Naive thymus-derived CD4-positive, alpha-beta T cell (primary cell): ENCODE results near the gene MCHR2. TPM values are rescaled to one million over a fixed set of nuclear protein-coding genes. Genes with fewer than 3 reads are reported as not detected.

ENCODE experiments used
- ATAC-seq: fragments of 150-1000 bp; cut with Tn5 transposase; 2 replicates; pipeline ENCODE4 v1.10.0; 2021; ENCODE audit warnings: mild to moderate bottlenecking, moderate library complexity
- CTCF ChIA-PET: fragments of 350-600 bp; sonication (Branson Sonifier 250); formaldehyde crosslinking; loops from one replicate; lab custom pipeline; 2021; ENCODE audit warnings: antibody characterized with exemption; lab: Charles Lee
- POLR2A ChIA-PET: fragments of 350-600 bp; sonication (Branson Sonifier 250); formaldehyde crosslinking; loops from one replicate; lab custom pipeline; 2021; ENCODE audit warnings: antibody characterized with exemption, inconsistent platforms; lab: Charles Lee
- DNase-seq, 9 donors: peaks; one replicate each; pipeline versions ENCODE4 v3.0.0 to v3.0.0-alpha.2; 2020 to 2022; ENCODE audit warnings: mixed read lengths in 1 of 9
- H3K27ac ChIP-seq: one replicate; pipeline ENCODE4 v1.7.0; 2013; ENCODE audit warnings: mild to moderate bottlenecking, low read depth, low read length, moderate library complexity
- H3K27me3 ChIP-seq, 2 donors: one replicate each; pipeline ENCODE4 v1.7.0; 2013; ENCODE audit warnings: low read length in 2 of 2, mild to moderate bottlenecking in 2 of 2, moderate library complexity in 2 of 2; ENCODE audit not compliant: control insufficient read depth in 2 of 2, insufficient read depth in 2 of 2
- H3K36me3 ChIP-seq, 3 experiments: 1 replicate in 2 of 3; 2 replicates in 1 of 3; pipeline ENCODE4 v1.7.0; 2013; ENCODE audit warnings: low read length in 3 of 3, mild to moderate bottlenecking in 3 of 3, moderate library complexity in 1 of 3; ENCODE audit not compliant: insufficient read depth in 3 of 3, control insufficient read depth in 2 of 3
- H3K4me1 ChIP-seq, 2 donors: one replicate each; pipeline ENCODE4 v1.7.0; 2013; ENCODE audit warnings: low read length in 2 of 2, mild to moderate bottlenecking in 2 of 2, moderate library complexity in 1 of 2; ENCODE audit not compliant: control insufficient read depth in 2 of 2, insufficient read depth in 2 of 2
- H3K4me3 ChIP-seq: 2 replicates; pipeline ENCODE4 v1.7.0; 2013; ENCODE audit warnings: mild to moderate bottlenecking, low read length
- H3K9me3 ChIP-seq, 3 experiments: 1 replicate in 2 of 3; 2 replicates in 1 of 3; pipeline ENCODE4 v1.7.0; 2013; ENCODE audit warnings: low read length in 3 of 3; ENCODE audit not compliant: control insufficient read depth in 2 of 3
- H3K27ac Mint-ChIP-seq, 9 donors: one replicate each; pipeline ENCODE4 v1.8.0; 2020 to 2022; ENCODE audit warnings: mixed read lengths in 9 of 9, mild to moderate bottlenecking in 8 of 9, moderate library complexity in 5 of 9, inconsistent platforms in 2 of 9
- H3K27me3 Mint-ChIP-seq, 5 donors: one replicate each; pipeline ENCODE4 v1.8.0; 2021 to 2022; ENCODE audit warnings: mixed read lengths in 5 of 5, mild to moderate bottlenecking in 1 of 5
- H3K36me3 Mint-ChIP-seq, 5 donors: one replicate each; pipeline ENCODE4 v1.8.0; 2020 to 2022; ENCODE audit warnings: mixed read lengths in 5 of 5, mild to moderate bottlenecking in 3 of 5, inconsistent platforms in 1 of 5
- H3K4me1 Mint-ChIP-seq, 7 donors: one replicate each; pipeline ENCODE4 v1.8.0; 2020 to 2022; ENCODE audit warnings: mixed read lengths in 7 of 7, mild to moderate bottlenecking in 3 of 7, inconsistent platforms in 1 of 7
- H3K4me3 Mint-ChIP-seq, 10 donors: one replicate each; pipeline ENCODE4 v1.8.0; 2020 to 2022; ENCODE audit warnings: mild to moderate bottlenecking in 10 of 10, mixed read lengths in 10 of 10, moderate library complexity in 6 of 10, inconsistent platforms in 2 of 10
- H3K9me3 Mint-ChIP-seq, 11 donors: one replicate each; pipeline ENCODE4 v1.8.0; 2020 to 2022; ENCODE audit warnings: mixed read lengths in 11 of 11, mild to moderate bottlenecking in 4 of 11, inconsistent platforms in 1 of 11, moderate library complexity in 1 of 11
- intact Hi-C, 2 donors: fragments of 100-400 bp; cut with micrococcal nuclease; formaldehyde crosslinking; loops; one replicate each; pipeline ENCODE4 v1.15.1; 2023
- polyA plus RNA-seq, 2 donors: library from polyadenylated mRNA; unstranded; fragments of 300-500 nt; fragmentation: Illumina TruSeq; gene quantifications; one replicate each; pipeline ENCODE4 v1.2.3, GENCODE V29; 2021
- total RNA-seq, 6 experiments: library from RNA in 5 of 6; stranded (reverse) in 5 of 6; gene quantifications; 1 replicate in 5 of 6; 2 replicates in 1 of 6; pipeline ENCODE4 v1.2.3 and lab custom pipeline; 2021 to 2026

The MCHR2 gene
- total and polyA plus RNA-seq, 7 experiments from 2014 or later = not detected

GRCh38 chr6:99882128-99882702, 111.8 kb downstream of the MCHR2 start:
- intact Hi-C loops = no loop called here
- CTCF ChIA-PET = no interaction called here

DNA sequence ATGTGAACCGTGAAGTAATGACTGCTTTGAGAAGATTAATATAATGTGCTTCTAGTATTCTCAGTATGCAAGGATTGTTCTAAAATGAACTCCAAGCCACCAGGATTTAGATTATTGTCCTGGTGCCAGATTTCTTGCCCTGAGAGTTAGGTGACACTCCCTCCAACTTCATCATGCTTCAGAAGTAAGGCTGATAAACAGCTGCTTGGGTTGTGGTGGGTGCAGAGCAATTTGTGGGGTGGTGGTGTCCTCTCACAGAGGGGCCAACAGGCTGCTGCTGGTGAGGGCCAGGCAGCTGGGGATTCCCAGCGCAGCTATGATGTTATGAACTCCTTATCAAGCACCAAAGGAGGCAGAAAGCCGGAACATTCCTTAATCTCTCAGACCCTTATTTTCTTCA, 114.6 kb downstream of the MCHR2 start:
- POLR2A ChIA-PET = no interaction called here
- Mint-ChIP-seq H3K9me3 (peaks cover 0 to under 1% (median 0%) of the 10 kb centered on the region in 11 donors), H3K27me3 (peaks cover 0 to 28% (median 22%) of the 10 kb centered on the region in 5 donors), H3K36me3 (no peaks in the 10 kb centered on the region), H3K27ac (no peak overlapping the region), H3K4me1 (peaks cover 0 to 20% (median 0%) of the 10 kb centered on the region in 7 donors), H3K4me3 (no peak overlapping the region)
- ATAC-seq (no peak), DNase-seq (no peak)
- Histone ChIP-seq H3K36me3 (no peaks in the 10 kb centered on the region), H3K4me3 (no peak overlapping the region), H3K4me1 (no peaks in the 10 kb centered on the region), H3K27me3 (no peaks in the 10 kb centered on the region), H3K9me3 (no peaks in the 10 kb centered on the region), H3K27ac (no peak overlapping the region)
- intact Hi-C loops = no loop called here
- CTCF ChIA-PET = no interaction called here

More at GRCh38 chr6:99882128-99882702, 111.8 kb downstream of the MCHR2 start:
- peak overlapping the region in 1 of 9 donors; percentile 24 for H3K27ac Mint-ChIP-seq
- peaks cover 0 to 20% (median 0%) of the 10 kb centered on the region in 7 donors for H3K4me1 Mint-ChIP-seq
- Histone ChIP-seq H3K4me3 (no peak overlapping the region), H3K27ac (no peak overlapping the region), H3K27me3 (no peaks in the 10 kb centered on the region), H3K9me3 (no peaks in the 10 kb centered on the region), H3K36me3 (no peaks in the 10 kb centered on the region), H3K4me1 (no peaks in the 10 kb centered on the region)
- H3K36me3 Mint-ChIP-seq = no peaks in the 10 kb centered on the region
- no peaks in the 10 kb centered on the region for H3K9me3 Mint-ChIP-seq
- POLR2A ChIA-PET = no interaction called here
- no peak for DNase-seq
- peak overlapping the region in 1 of 10 donors; percentile 38 for H3K4me3 Mint-ChIP-seq
- ATAC-seq = no peak
- peaks cover 0 to 16% (median 8%) of the 10 kb centered on the region in 5 donors for H3K27me3 Mint-ChIP-seq

- CTCF ChIA-PET = no interaction called here
- H3K27me3 Mint-ChIP-seq = peaks cover 5 to 49% (median 31%) of the 10 kb centered on the region in 5 donors
Measured at GRCh38 chr6:99875068-99875467, 119.0 kb downstream of the MCHR2 start.

DNA sequence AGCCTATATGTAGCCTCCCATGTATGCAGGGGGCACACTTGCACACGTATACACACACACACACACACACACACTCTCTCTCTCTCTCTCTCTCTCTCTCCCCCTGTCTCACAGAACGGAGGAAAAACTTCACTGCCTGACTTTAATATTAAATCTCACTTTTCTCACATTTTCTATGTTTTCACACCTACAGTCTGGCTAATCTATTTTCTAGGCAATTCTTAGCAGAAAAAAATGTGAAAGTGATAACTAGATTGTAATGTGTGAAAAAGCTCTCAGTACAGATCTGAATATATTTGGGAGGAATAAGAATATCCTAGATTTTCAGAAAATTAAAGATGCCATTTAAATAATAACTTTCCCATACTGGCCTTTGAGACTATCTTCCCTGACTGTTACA, 120.9 kb downstream of the MCHR2 start:
- no peaks in the 10 kb centered on the region for H3K9me3 ChIP-seq
- intact Hi-C loops = no loop called here
- ATAC-seq (no peak), DNase-seq (no peak)
- H3K27ac ChIP-seq = no peak overlapping the region
- H3K4me1 ChIP-seq = no peaks in the 10 kb centered on the region
- H3K27ac Mint-ChIP-seq = no peak overlapping the region
- H3K4me3 ChIP-seq = no peak overlapping the region
- peaks cover 0 to 1% (median 0%) of the 10 kb centered on the region in 11 donors for H3K9me3 Mint-ChIP-seq
- peaks cover 0 to 5% (median 4%) of the 10 kb centered on the region in 7 donors for H3K4me1 Mint-ChIP-seq
- H3K36me3 Mint-ChIP-seq = no peaks in the 10 kb centered on the region
- no peaks in the 10 kb centered on the region for H3K36me3 ChIP-seq
- ChIA-PET CTCF (no interaction called here), POLR2A (no interaction called here)
- H3K4me3 Mint-ChIP-seq = no peak overlapping the region
- peaks cover 0 to 4% of the 10 kb centered on the region in 2 donors for H3K27me3 ChIP-seq
- peaks cover 19 to 52% (median 45%) of the 10 kb centered on the region in 5 donors for H3K27me3 Mint-ChIP-seq

More at GRCh38 chr6:99875068-99875467, 119.0 kb downstream of the MCHR2 start:
- Histone ChIP-seq H3K27ac (no peak overlapping the region), H3K4me1 (no peaks in the 10 kb centered on the region), H3K9me3 (no peaks in the 10 kb centered on the region), H3K4me3 (no peak overlapping the region), H3K36me3 (no peaks in the 10 kb centered on the region), H3K27me3 (no peaks in the 10 kb centered on the region)
- H3K4me1 Mint-ChIP-seq = no peaks in the 10 kb centered on the region
- H3K9me3 Mint-ChIP-seq = peaks cover 0 to 1% (median 0%) of the 10 kb centered on the region in 11 donors
- no peak overlapping the region for H3K4me3 Mint-ChIP-seq
- intact Hi-C loops = no loop called here
- POLR2A ChIA-PET = no interaction called here
- no peak overlapping the region for H3K27ac Mint-ChIP-seq
- no peak for DNase-seq
- H3K36me3 Mint-ChIP-seq = no peaks in the 10 kb centered on the region
- no peak for ATAC-seq

- POLR2A ChIA-PET = no interaction called here
- peaks cover 20 to 59% (median 38%) of the 10 kb centered on the region in 5 donors for H3K27me3 Mint-ChIP-seq
Measured at GRCh38 chr6:99871641-99872040, 122.4 kb downstream of the MCHR2 start.

More at GRCh38 chr6:99871641-99872040, 122.4 kb downstream of the MCHR2 start:
- H3K36me3 Mint-ChIP-seq = no peaks in the 10 kb centered on the region
- Histone ChIP-seq H3K4me3 (no peak overlapping the region), H3K27me3 (peaks cover 0 to 4% of the 10 kb centered on the region in 2 donors), H3K27ac (no peak overlapping the region), H3K4me1 (no peaks in the 10 kb centered on the region), H3K36me3 (no peaks in the 10 kb centered on the region), H3K9me3 (no peaks in the 10 kb centered on the region)
- CTCF ChIA-PET = no interaction called here
- H3K4me1 Mint-ChIP-seq = peaks cover 0 to 9% (median 5%) of the 10 kb centered on the region in 7 donors
- intact Hi-C loops = no loop called here
- peak overlapping the region in 1 of 9 donors; percentile 12 for H3K27ac Mint-ChIP-seq
- no peak overlapping the region for H3K4me3 Mint-ChIP-seq
- peaks cover 0 to 1% (median 0%) of the 10 kb centered on the region in 11 donors for H3K9me3 Mint-ChIP-seq
- DNase-seq = no peak
- no peak for ATAC-seq
